HG02885 (cell line): ENCODE data around the gene RBCK1.
"Not testable (repeated sequence)": the region's sequence is repeated elsewhere in the genome, so short reads cannot be mapped to it uniquely, and the experiment has no call there.

Source experiments
- ATAC-seq: cut with Tn5 transposase; IDR thresholded peaks from one replicate; pipeline ENCODE4 v1.9.1; 2021; ENCODE audit warnings: mild to moderate bottlenecking; ENCODE audit not compliant: unreplicated experiment, poor library complexity

The RBCK1 gene

DNA sequence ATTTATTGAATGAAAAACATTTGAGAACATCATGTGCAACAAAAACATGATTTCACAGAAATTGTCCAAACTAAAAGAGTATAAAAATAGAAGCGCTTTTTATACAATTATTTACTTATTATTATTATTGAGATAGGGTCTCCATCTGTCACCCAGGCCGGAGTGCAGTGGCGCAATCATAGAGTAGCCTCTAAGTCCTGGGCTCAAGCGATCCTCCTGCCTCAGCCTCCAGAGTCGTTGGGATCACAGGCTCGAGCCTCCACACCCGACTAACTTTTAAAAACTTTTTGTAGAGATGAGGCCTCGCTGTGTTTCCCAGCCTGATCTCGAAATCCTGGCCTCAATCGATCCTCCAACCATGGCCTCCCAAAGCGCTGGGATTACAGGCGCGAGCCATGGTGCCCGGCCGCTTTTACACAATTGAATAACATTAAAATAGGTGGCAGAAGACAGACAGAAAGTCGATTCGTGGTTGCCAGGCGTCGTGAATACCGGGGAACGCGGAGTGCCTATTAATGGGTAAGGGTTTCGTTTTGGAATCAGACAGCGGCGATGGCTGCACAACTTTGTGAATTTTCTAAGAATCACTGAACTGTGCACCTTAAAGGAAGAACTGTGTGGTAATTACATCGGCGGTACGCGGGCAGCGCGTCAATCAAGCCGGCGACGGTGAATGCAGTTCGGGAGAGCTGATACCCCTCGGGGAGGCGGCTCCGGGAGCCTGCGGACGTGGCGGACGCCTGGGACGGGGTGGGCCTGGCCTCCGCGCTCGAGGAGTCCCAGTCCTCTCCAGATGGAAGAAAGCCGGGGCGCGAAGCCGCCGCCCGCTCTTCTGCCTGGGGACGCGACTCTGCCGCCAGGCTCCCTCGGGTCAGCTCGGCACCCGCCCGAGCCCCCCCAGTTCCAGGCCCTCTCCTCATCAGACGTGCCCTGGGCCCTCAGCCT, 53.4 kb downstream of the RBCK1 start:
- peak; percentile 36 for ATAC-seq

DNA sequence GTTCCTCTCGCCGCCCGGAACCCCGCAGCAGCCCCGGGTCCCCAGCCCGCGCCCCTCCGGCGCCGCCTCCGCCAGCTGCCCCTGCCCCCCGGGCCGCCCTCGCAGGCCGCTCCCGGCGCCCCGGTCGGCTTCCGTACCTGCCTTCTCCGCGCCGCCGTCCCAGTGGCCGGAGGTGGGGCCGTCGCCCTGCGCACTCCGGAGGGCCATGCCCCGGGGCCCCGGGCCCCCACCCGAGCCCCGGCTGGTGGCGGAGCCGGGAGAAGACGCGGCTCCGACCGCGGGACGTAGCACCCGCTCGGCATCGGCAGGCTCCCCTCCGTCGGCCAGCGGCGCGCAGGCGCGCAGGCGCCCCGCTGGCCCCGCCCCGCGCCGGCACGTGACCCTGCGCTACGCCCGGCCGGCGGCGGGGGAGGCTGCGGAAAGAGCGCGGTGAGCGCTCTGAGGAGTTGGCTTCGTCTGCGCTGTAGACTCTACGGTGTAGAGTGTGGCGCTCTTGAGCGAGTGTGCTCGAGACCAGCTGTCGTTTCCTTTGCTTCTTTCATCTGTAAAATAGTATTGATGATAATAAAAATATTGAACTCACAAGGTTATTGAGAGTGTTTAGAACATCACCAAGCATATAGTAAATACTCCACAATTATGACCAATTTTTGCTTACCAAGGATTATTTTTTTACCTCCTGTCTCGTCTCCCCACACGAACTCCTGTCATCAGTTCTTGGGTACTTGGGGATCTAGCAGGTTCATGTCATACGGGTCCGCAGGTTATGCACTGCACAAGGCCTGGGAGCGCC, 54.3 kb downstream of the RBCK1 start, which contains the start of gene TBC1D20:
TSS of gene TBC1D20 (minus strand) at position 335 of the 793 bp plus-strand sequence. CDS start at position 207, 128 bp downstream.
- ATAC-seq: peak; percentile 93

DNA sequence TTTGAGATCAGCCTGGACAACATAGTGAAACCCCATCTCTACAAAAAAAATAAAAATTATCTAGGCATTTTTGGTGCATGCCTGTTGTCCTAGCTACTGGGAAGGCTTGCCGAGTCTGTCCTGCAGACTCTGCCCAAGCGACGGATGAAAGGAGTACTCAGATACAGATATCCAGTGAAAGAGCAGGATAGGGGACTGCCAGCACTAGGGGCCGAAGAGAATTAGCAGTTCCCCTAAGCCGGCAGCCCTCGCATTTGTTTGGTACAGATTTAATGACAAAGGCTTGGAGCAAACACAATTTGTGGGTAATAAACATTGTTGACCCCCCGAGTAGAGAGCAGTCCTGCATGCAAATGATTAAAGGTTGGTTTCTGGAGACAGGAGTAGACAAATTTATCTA, 59.7 kb downstream of the RBCK1 start:
- ATAC-seq: no peak

DNA sequence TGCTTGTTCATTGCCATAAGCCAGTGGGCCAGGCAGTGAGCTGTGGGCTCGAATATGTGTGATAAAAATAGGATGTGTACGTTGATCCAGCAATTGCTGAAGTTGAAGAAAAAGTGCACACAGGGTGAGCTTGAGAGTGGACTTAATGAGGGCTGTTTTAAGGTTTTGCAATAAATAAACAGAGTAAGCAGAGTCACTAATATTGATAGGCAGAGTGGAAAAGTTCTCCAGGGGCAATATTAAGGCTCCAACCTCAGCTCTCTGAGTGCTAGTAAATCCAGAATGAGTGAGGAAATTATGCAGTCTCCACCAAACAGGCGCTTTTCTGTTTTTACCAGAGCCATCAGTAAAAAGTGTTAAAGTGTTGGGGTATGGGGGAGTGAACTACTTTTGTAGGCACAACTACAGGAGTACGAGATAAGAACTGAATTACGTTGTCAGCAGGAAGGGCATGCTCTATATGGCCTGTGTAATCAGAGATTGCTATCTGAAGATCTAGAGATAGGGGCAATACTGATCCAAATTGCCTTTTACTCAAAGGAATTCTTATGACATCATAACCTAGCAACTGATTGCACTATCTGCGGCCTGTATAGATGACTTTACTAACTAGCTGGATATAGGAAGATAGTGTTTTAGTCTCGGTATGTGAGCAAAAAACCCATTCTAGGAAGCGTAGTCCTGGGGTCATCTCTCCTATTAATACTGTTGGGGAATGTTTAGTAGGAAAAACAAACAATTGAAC, 61.8 kb downstream of the RBCK1 start:
- ATAC-seq: no peak

DNA sequence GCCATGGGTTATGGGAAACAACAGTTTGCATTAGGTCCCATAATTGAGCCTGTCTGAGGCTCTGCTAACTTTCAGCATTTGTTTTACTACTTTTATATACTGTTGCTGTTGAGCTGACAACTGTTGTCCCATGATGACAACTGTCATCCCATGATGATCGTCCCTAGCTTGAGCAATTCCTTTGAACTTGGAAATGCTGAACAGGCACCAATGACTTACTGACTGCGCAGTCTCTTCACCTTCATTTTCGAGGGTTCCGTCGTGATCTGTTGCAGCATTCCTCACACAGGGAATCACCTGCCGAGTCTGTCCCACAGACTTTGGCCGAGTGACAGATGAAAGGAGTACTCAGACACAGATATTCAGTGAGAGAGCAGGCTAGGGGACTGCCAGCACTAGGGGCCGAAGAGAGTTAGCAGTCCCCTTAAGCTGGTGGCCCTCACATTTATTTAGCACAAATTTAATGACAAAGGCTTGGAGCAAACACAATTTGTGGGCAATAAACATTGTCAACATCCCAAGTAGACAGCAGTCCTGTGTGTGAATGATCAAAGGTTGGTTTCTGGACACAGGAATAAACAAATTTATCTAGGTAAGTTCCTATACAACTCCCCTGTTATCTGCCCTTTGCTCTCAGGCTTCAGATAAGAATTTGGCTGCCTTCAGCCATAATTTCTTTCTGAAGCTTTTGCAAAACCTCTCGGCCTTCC, 64.2 kb downstream of the RBCK1 start:
- no peak for ATAC-seq

DNA sequence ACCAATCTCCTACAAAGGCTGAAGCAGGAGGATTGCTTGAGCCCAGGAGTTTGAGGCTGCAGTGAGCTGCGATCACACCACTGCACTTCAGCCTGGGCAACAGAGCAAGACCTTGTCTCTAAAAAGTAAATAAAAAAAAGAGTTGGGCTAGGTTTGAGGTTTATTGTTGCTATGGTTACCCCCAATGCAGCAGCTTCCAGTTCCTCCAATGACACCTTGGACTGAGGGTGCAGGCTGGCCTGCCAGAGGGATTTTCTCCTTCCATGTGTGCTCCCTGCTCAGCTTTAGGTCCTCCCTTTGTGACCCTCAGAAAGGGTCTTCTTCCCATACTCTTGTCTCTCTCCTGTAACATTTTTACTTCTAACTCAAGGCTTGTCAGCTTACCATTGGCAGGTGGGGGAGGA, 64.8 kb downstream of the RBCK1 start:
- ATAC-seq: no peak

DNA sequence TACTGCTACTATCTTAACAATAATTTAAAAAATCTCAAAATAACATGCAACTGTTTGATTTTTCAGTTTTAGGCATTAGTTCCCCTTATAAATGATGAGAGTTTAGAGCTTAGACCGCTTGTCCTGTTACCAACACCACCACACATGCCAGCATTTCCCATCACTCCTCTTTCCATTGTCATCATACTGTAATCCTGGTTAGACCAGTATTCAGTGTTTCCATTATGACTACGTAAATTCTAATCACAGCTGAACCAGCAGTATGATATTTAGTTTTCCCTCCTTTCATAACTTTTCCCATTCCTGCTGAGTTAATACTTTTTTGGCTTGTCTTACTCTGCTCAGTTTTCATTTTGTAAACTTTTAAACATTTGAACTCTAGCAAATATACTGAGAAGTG, 66.5 kb downstream of the RBCK1 start:
- no peak for ATAC-seq

DNA sequence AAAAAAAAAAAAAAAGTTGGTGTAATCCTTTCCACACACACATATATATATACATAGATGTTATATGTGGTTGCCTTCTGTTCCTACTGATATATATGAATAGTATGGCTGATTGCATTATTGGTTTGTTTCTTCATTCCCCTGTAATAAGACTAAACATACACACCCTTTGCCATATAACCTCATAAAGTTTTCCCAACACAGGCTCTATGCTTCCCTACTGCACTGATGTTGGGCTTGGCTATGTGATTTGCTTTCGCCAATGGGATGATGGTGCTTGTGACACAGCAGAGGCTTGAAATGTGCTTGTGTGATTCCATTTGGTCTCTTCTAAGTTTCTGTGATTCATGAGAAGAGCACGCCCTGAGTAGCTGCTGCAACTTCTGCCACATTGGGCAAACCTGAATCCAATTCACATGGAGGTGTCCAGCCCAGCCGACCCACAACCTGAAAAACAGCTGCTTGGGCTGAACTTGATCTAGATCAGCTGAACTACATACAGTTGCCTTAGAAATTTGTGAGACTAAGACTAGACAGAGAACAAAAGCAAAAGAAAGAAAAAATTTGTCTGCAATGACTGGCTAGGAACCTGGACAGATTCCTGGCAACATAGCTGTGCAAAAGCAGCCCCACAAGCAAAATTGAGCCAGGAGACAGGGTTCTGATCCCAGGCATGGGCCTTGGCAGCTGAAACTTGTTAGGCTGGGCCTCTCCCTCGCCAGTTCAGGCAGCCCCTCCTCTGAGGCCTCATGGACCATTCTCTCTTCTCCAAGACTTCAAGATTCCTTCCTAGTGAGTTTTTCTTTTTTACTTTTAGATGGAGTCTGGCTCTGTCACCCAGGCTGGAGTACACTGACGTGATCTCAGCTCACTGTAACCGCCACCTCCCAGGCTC, 67.6 kb downstream of the RBCK1 start:
- ATAC-seq: no peak

DNA sequence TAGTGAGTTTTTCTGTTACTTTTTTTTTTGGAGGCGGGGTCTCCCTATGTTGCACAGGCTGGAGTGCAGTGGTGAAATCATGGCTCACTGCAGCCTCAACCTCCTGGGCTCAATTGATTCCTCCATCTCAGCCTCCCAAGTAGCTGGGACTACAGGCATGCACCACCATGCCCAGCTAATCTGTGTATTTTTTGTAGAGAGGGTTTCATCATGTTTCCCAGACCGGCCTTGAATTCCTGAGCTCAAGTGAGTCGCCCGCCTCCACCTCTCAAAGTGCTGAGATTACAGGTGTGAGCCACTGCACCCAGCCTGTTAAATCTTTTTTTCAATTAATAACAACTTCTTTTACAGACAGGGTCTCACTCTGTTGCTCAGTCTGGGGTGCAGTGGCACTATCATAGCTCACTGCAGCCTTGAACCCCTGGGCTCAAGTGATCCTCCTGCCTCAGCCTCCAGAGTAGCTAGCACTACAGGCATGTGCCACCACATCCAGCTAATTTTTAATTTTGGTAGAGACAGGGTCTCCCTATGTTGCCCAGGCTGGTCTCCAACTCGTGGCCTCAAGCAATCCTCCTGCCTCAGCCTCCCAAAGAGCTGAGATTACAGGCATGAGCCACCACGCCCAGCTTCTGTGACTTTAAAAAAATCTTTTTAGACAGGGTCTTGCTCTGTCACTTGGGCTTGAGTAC, 68.6 kb downstream of the RBCK1 start:
- ATAC-seq: not testable (repeated sequence)

DNA sequence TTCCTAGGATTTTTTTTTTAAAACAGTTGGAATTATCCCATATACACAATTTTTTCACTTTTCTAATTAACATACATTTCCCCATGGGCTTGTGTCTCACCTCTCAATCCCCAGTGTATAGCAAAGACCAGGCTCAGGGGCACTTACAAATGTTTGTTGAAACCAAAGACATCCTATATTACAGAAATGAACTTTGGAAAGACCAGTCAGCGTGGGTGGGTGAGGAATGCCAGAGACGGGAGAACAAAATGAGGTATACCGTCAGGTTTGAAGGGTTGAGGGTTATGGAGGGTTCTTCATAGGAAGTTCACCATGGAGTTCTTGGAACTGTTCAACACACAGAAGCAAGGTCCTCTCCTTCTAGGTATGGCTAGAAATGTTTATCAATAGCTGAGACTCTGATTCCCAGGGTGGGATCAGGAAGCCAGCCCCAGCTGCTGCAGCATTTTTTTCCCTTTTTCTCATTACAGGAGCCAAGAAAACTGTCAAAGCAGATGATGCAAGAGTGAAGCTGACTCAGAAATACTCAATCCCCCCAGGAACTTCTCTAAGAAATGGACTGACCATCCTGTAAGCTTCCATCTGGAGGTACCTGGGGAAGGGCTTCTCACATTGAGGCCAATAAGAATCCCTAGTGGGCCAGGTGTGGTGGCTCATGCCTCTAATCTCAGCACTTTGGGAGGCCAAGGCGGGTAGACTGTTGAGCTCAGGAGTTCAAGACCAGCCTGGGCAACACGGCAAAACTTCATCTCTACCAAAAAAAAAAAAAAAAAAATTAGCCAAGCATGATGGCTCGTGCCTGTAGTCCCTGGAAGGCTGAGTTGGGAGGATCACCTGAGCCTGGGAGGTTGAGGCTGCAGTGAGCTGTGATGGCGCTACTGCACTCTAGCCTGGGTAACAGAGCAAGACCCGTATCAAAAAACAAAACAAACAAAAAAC, 70.2 kb downstream of the RBCK1 start:
- no peak for ATAC-seq

DNA sequence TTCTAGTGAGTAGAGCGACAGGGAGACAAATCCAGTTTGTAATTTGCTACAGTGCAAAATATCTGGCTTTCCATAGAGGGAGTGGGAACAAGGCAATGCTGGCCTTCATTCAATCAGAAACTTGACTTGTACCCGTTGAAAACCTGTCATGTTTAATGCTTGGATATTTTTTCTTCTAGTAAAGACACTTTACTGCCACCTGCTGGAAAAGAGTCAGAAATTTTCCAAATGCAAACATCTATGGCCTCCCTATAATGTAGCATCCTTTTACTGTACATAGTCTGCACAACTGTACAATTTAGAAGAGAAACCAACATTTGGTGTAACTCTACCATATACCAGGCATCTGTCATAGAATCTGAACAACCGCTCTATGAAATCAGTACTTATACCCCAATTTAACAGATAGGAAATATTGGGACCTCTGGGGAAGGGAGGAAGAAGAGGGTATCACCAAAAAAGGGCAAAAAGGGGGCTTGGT, 70.9 kb downstream of the RBCK1 start:
- ATAC-seq: no peak

DNA sequence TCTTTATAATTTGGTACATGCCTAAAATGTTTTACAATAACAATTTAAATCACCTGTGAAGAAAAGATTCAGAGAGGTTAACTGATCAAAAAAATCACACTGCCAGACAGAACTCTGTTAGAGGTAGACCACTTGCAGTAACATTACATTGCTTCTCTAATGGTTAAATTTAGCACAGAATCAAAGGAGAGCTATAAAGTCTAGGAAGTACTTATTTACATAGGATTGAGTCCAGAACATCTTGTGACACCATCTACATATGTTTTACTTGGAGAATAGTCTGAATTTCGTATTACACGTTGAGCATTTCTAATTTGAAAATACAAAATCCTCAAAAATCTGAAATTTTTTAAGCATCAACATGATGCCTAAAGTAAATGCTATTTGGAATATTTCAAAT, 71.4 kb downstream of the RBCK1 start:
- no peak for ATAC-seq

DNA sequence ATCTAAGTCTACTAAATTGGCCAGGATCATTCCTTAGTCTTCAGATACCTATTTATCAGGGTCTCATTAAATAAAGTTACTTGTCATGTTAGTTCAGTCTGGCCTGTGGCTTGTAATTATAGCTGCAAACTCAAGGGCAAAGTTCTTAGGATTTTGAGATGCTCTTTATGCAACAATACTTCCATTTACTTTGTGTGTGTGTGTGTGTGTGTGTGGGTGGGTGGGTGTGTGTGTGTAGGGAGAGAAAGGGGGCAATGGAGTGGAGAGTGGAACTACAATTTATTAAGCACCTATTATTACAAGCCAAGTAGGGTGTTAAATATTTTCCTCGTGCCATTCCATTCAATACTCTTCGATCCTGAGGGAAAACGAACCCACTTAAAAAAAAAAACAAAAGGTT, 71.9 kb downstream of the RBCK1 start:
- ATAC-seq: no peak

DNA sequence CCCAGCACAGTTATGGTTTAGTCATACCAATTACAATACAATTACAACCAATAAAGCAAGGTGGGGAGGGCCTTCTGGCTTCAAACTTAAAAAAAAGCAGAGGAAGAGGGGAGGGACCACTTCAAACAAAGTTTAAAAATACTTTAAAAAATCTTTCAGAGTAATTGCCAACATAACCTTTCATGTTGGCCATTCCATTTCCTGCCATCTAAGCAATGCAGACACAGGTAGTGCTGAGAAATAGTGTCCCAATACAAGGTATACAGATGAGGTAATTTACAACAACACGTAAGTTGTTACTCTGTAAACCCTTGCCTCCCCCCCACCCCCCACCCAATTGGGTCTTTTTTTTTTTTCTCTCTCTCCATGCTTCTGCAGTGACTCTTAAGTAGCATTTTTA, 73.1 kb downstream of the RBCK1 start:
- ATAC-seq: no peak
